H1 (cell line): ENCODE measurements around the gene AGBL4. TPM values are rescaled to one million over a fixed set of nuclear protein-coding genes. Genes with fewer than 3 reads are reported as not detected.

Source experiments
- CHD7 ChIP-seq: fragments of 300-600 bp; sonication (generic); IDR thresholded peaks from 2 replicates; pipeline ENCODE4 v1.7.1; 2012; ENCODE audit warnings: low read length, moderate library complexity, mild to moderate bottlenecking, inconsistent platforms; ENCODE audit not compliant: insufficient replicate concordance
- polyA plus RNA-seq, 7 experiments: library from polyadenylated mRNA; depleted of rRNA in 3 of 7; stranded (reverse) in 5 of 7; unstranded in 2 of 7; fragments of >200 nt in 5 of 7; fragments of 200-250 nt in 2 of 7; gene quantifications; 1 replicate in 5 of 7; 2 replicates in 1 of 7; 4 replicates in 1 of 7; pipeline versions ENCODE4 v1.2.1 to v1.2.3, GENCODE V29; 2011 to 2013; ENCODE audit warnings: missing spikeins in 2 of 7, mixed read lengths in 2 of 7
- total RNA-seq: library from RNA; stranded (reverse); fragmentation: NEBNext Ultra II Directional; extraction: Animal tissue kit (Norgen Biotek cat#: 25700); gene quantifications from 2 replicates; pipeline ENCODE4 v1.2.1, GENCODE V29; 2021

The AGBL4 gene
- total and polyA plus RNA-seq, 2 of the 8 experiments (the other 6 are each of a cell fraction or from before 2014, with no cell fraction given) = 0.41 to 0.45 TPM

- TF ChIP-seq CHD7 = no peak
Measured at GRCh38 chr1:49026230-49026811, 997.4 kb downstream of the AGBL4 start (continued).
